ENCODE data around the gene RHO. TPM values are rescaled to one million over a fixed set of nuclear protein-coding genes. Genes with fewer than 3 reads are reported as not detected.

RHO gene
- total RNA-seq, 1 donor from 2014 or later = not detected

DNA sequence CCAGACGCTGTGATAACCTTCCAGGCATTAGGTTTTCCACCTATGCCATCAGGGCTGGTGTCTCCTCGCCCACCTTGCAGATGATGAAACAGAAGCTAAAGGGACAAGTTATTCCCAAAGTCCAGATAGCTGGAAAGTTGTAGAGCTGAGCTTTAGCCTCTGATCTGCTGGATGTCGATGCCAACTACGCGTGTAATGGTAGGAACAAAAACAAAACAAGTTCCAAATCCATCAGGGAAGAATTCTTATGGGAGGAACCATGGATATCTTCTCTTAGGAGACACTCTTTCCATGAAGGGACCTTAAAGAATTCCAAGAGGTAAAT is 28.1 kb upstream of the RHO start:
- H3K36me3 ChIP-seq (ENCODE audit: control insufficient read depth, insufficient read depth, low read length) = peaks cover 1% of the 10 kb centered on the region
- DNase-seq (ENCODE audit: low read depth) (no peak), FAIRE-seq (no peak)
- no peaks in the 10 kb centered on the region for H3K27me3 ChIP-seq (ENCODE audit: control insufficient read depth, insufficient read depth, low read length)
- TF ChIP-seq, protein P1, sequence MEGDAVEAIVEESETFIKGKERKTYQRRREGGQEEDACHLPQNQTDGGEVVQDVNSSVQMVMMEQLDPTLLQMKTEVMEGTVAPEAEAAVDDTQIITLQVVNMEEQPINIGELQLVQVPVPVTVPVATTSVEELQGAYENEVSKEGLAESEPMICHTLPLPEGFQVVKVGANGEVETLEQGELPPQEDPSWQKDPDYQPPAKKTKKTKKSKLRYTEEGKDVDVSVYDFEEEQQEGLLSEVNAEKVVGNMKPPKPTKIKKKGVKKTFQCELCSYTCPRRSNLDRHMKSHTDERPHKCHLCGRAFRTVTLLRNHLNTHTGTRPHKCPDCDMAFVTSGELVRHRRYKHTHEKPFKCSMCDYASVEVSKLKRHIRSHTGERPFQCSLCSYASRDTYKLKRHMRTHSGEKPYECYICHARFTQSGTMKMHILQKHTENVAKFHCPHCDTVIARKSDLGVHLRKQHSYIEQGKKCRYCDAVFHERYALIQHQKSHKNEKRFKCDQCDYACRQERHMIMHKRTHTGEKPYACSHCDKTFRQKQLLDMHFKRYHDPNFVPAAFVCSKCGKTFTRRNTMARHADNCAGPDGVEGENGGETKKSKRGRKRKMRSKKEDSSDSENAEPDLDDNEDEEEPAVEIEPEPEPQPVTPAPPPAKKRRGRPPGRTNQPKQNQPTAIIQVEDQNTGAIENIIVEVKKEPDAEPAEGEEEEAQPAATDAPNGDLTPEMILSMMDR (IDR thresholded peaks at IDR 0.05; ENCODE audit: insufficient read depth, low read length, severe bottlenecking) = no peak
- H3K4me3 ChIP-seq (ENCODE audit: low read depth, low read length) = no peak overlapping the region

DNA sequence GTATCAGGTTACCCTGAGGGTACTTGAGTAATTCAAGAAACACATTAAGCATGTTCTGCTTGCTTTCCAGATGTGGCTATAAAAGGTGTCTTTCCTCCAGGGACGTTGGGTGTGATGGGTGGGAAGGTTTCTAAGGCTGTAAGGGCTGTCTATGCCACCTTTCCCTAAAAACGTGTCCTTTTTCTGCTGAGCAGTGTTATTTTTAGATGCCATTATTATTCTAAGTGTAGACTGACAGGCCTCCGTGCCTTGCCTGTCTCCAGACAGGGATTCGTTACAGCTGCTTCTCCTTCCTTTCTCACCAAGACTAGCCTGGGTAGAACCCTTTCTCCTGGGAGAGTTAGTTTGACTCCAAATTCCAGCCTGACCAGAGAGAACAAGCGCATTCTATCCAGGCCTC is 26.8 kb upstream of the RHO start:
- FAIRE-seq (no peak), DNase-seq (ENCODE audit: low read depth) (no peak)
- Histone ChIP-seq H3K36me3 (ENCODE audit: control insufficient read depth, insufficient read depth, low read length) (peaks cover 1% of the 10 kb centered on the region), H3K27me3 (ENCODE audit: control insufficient read depth, insufficient read depth, low read length) (no peaks in the 10 kb centered on the region), H3K4me3 (ENCODE audit: low read depth, low read length) (no peak overlapping the region)
- TF ChIP-seq, protein P1 (IDR thresholded peaks at IDR 0.05; ENCODE audit: insufficient read depth, low read length, severe bottlenecking) = no peak

DNA sequence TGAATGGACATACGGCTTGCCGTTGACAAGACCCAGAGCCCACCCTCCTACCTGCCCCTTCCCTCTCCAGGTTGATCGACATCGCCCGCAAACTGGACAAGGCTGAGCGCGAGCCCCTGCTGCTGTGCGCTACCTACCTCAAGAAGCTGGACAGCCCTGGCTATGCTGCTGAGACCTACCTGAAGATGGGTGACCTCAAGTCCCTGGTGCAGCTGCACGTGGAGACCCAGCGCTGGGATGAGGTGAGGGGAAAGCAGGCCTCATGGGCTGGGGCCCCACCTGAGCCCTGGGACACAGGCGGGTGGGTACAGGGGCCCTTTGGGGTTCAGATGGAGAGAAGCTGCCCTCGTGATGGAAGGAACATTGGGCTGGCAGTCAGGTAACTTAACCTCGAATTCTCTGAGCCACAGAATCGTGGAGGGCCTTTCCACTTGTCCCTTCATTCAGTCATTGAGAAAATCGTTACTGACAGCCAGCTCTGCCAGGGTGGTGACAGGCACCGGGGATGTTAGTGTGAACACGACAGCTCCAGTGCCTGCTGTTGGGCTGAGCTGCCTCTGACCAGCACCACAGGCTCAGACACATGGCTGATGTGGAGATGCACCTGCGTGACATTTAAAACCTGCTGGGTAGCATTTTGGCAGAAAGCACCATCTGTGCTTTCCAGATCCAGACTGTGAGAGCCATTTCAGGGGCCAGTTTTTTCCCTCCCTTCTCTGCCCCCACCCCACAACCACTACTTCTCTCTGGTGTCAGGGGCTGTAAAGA is 25.6 kb upstream of the RHO start:
- FAIRE-seq (no peak), DNase-seq (ENCODE audit: low read depth) (no peak)
- TF ChIP-seq, protein P1 (IDR thresholded peaks at IDR 0.05; ENCODE audit: insufficient read depth, low read length, severe bottlenecking) = no peak
- Histone ChIP-seq H3K27me3 (ENCODE audit: control insufficient read depth, insufficient read depth, low read length) (no peaks in the 10 kb centered on the region), H3K36me3 (ENCODE audit: control insufficient read depth, insufficient read depth, low read length) (peaks cover 1% of the 10 kb centered on the region), H3K4me3 (ENCODE audit: low read depth, low read length) (no peak overlapping the region)

DNA sequence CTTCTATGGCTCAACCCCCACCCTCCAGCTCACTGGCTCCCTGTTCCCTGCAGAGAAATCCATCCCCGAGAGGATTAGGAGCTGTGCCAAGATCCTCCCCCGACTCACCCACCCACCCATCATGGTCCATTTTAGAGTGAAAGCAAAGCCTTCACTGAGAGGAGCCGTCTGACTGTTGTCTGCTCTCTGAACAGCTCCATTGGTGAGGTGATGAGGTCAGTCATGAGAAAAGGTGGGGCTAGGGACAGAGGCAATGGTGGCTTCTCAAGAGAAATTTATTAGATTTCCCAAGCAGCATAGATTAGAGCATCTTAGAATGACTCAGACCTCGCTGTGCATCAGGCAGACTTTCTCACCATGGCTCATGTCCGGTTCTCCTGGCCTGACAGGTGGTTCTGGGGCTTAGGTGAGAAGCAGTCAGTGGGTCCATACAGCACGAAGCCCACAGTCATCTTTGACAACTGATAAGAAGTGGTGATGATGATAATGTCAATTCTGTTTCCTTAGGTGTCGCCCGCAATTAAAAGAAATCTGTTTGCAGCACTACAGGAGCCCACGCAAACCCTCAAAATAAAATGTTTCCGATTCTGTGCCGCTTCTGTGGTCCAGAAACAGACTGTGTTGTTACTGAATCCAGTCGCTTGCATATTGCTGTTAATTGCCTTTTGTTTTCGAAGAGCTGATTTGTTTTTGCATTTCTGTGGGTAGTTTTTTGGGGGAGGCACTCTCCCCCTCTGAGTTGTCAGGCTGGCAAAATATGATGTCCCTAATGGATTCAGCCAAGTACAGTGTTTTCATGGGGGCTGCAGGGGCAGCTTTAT is 24.8 kb upstream of the RHO start:
- peak; percentile 50 for FAIRE-seq
- DNase-seq (ENCODE audit: low read depth) = peak; percentile 8
- H3K36me3 ChIP-seq (ENCODE audit: control insufficient read depth, insufficient read depth, low read length) = peaks cover 1% of the 10 kb centered on the region
- H3K27me3 ChIP-seq (ENCODE audit: control insufficient read depth, insufficient read depth, low read length) = no peaks in the 10 kb centered on the region
- H3K4me3 ChIP-seq (ENCODE audit: low read depth, low read length) = no peak overlapping the region
- TF ChIP-seq, protein P1 (IDR thresholded peaks at IDR 0.05; ENCODE audit: insufficient read depth, low read length, severe bottlenecking) = no peak

DNA sequence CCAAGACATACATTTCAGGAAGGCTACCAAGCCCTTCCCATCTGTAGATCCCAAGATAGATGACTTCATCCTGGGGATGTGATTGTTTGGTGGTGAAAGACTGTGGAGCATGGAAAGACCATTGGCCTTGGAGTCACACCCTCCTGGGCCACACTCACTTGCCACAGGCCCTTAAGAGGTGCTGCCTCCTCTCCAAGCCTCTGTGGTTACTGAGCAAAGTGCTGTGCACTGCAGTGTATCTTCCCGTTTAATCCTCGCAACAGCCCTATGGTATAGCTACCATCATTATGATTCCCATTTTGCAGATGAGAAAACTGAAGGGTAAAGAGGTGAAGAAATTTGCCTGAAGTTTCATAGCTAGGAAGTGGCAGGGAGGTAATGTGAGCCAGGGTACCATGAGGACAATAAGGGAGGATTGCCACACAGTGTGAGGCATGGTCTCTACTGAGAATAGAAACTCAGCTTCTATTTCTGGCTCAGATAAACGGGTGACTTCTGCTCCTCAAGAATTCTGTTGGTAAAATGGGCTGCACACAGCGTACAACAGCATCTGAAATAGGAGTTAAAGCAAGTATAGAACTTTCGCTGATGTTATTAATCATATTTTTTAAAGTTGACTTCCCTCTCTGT is 23.9 kb upstream of the RHO start:
- TF ChIP-seq, protein P1 (IDR thresholded peaks at IDR 0.05; ENCODE audit: insufficient read depth, low read length, severe bottlenecking) = no peak
- DNase-seq (ENCODE audit: low read depth) (no peak), FAIRE-seq (no peak)
- H3K4me3 ChIP-seq (ENCODE audit: low read depth, low read length) = no peak overlapping the region
- H3K27me3 ChIP-seq (ENCODE audit: control insufficient read depth, insufficient read depth, low read length) = no peaks in the 10 kb centered on the region
- H3K36me3 ChIP-seq (ENCODE audit: control insufficient read depth, insufficient read depth, low read length) = peaks cover 1% of the 10 kb centered on the region

Data from bronchial epithelial cell (primary cell).